ENCODE measurements around the gene ASF1A. TPM values are rescaled to one million over a fixed set of nuclear protein-coding genes. Genes with fewer than 3 reads are reported as not detected.

ASF1A gene
- total and polyA plus RNA-seq, 12 donors, result 11.7 to 27.2 (median 22.0) TPM

DNA sequence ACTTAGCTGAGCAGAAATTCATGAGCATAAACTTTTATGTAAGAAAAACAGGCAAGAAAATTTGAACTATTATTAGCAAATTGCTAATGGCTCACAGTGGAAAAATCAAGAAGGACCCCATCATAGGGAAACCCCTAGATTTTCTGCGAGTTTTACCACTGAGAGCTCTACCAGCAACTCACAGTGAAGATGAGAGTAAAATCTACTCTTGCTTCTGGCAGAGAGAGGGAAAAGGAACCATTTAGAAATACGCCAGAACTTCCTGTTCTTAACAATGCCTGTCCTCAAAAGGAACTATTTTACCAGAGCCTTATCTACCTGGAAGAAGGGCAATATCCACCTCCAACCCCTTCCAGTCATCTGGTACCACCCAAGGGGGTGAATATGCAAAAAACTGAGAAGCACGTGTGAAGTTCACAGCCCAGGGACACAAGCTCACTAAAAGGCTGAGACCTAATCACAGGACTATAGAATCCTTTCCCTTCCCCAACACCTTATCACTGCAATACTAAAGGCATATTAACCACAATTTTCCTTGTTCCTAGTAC lies 34.4 kb upstream of the ASF1A start:
- no peak overlapping the region for H3K4me3 ChIP-seq
- no peaks in the 10 kb centered on the region for H3K27me3 ChIP-seq
- DNase-seq (no peak), ATAC-seq (no peak)
- TF ChIP-seq CTCF (IDR thresholded peaks at IDR 0.05), result no peak
- H3K4me1 ChIP-seq, result peaks cover 0 to 14% (median 6%) of the 10 kb centered on the region in 9 donors
- whole genome bisulfite sequencing, 2 donors, result 57 to 77% methylated on average over 3 of the region's 3 CpGs
- intact Hi-C loops (cut with DNase I), result no loop called here
- peaks cover 0 to 9% (median 0%) of the 10 kb centered on the region in 9 donors for H3K36me3 ChIP-seq
- H3K27ac ChIP-seq, result no peak overlapping the region
- H3K9me3 ChIP-seq, result peaks cover 0 to 24% (median 0%) of the 10 kb centered on the region in 11 donors

DNA sequence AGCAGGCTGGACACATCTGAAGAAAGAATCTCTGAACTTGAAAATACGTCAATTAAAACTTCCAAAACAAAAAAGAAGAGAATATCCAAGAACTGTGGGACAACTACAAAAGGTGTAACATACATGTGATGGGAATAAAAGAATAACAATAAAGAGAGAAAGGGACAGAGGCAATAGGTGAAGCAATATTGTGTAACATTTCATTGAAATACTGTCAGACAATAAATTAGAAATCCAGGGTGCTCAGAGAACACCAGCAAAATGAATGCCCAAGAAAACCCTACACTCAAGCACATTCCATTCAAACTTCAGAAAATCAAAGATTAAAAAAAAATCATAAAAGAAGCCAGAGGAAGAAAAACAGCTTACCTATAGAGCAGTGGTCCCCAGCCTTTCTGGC lies 33.6 kb upstream of the ASF1A start:
- intact Hi-C loops (cut with DNase I), result no loop called here
- DNase-seq, result no peak
- Histone ChIP-seq H3K9me3 (peaks cover 0 to 24% (median 0%) of the 10 kb centered on the region in 11 donors), H3K4me3 (no peak overlapping the region), H3K27ac (no peak overlapping the region), H3K27me3 (no peaks in the 10 kb centered on the region), H3K36me3 (peaks cover 0 to 1% (median 0%) of the 10 kb centered on the region in 9 donors), H3K4me1 (peaks cover 0 to 22% (median 14%) of the 10 kb centered on the region in 9 donors)
- no peak for TF ChIP-seq CTCF (IDR thresholded peaks at IDR 0.05)
- no peak for ATAC-seq
- WGBS, 2 donors, result 95 to 100% methylated on average over 1 of the region's 1 CpG

GRCh38 chr6:118860880-118861279 lies 33.1 kb upstream of the ASF1A start:
- intact Hi-C loops (cut with DNase I), result no loop called here
- no peaks in the 10 kb centered on the region for H3K36me3 ChIP-seq
- H3K27ac ChIP-seq, result no peak overlapping the region
- H3K4me3 ChIP-seq, result no peak overlapping the region
- peaks cover 0 to 24% (median 0%) of the 10 kb centered on the region in 11 donors for H3K9me3 ChIP-seq
- H3K4me1 ChIP-seq, result peaks cover 0 to 23% (median 14%) of the 10 kb centered on the region in 9 donors
- no peak for TF ChIP-seq CTCF (IDR thresholded peaks at IDR 0.05)
- WGBS, 2 donors, result 82 to 92% methylated on average over 10 of the region's 10 CpGs
- peak in 3 of 8 donors; percentile 22 to 39 (median 35) for ATAC-seq
- DNase-seq, result no peak
- no peaks in the 10 kb centered on the region for H3K27me3 ChIP-seq

GRCh38 chr6:118862443-118862842 lies 31.5 kb upstream of the ASF1A start:
- no peak for DNase-seq
- Histone ChIP-seq H3K4me3 (no peak overlapping the region), H3K9me3 (peaks cover 0 to 25% (median 0%) of the 10 kb centered on the region in 11 donors), H3K27me3 (no peaks in the 10 kb centered on the region), H3K27ac (no peak overlapping the region), H3K36me3 (no peaks in the 10 kb centered on the region), H3K4me1 (peaks cover 0 to 23% (median 14%) of the 10 kb centered on the region in 9 donors)
- ATAC-seq, result no peak
- 93 to 94% methylated on average over 4 of the region's 4 CpGs for WGBS, 2 donors
- intact Hi-C loops (cut with DNase I), result no loop called here
- no peak for TF ChIP-seq CTCF (IDR thresholded peaks at IDR 0.05)

All from heart right ventricle (tissue), 16 donors.